Endothelial cell of umbilical vein (primary cell): ENCODE measurements around the gene CADPS.

Experiments
- CTCF ChIP-seq, 2 donors: IDR thresholded peaks; 1 replicate in 1 of 2; 2 replicates in 1 of 2; pipeline ENCODE4 v1.5.1; 2011; ENCODE audit warnings: low read length in 2 of 2, mild to moderate bottlenecking in 2 of 2, moderate library complexity in 2 of 2, control low read depth in 1 of 2, inconsistent platforms in 1 of 2, low read depth in 1 of 2; ENCODE audit not compliant: insufficient read depth in 1 of 2; ENCODE audit errors: extremely low read depth in 1 of 2
- EZH2 ChIP-seq: IDR thresholded peaks from 2 replicates; pipeline ENCODE4 v1.6.1; 2012; ENCODE audit warnings: borderline replicate concordance, low read depth, mild to moderate bottlenecking, moderate library complexity, low read length, inconsistent platforms; ENCODE audit not compliant: severe bottlenecking
- JUN ChIP-seq: IDR thresholded peaks from 2 replicates; pipeline ENCODE4 v1.6.1; 2011; ENCODE audit warnings: borderline replicate concordance, low read depth; ENCODE audit not compliant: insufficient read length, insufficient read depth
- POLR2A ChIP-seq: IDR thresholded peaks from 2 replicates; pipeline ENCODE4 v1.6.1; 2012; ENCODE audit warnings: low read depth, mild to moderate bottlenecking, control low read depth, low read length
- POLR2AphosphoS5 ChIP-seq: IDR thresholded peaks from 2 replicates; pipeline ENCODE4 v1.6.1; 2012; ENCODE audit warnings: low read depth, mild to moderate bottlenecking, control low read depth, low read length, moderate library complexity; ENCODE audit not compliant: insufficient read depth

GRCh38 chr3:62712746-62713145 lies 162.5 kb downstream of the CADPS start:
- TF ChIP-seq EZH2 (no peak), CTCF (IDR thresholded peaks at IDR 0.05; ENCODE audit: extremely low read depth in 1 of 2, insufficient read depth in 1 of 2, low read depth in 1 of 2, low read length in 2 of 2) (no peak), JUN (no peak), POLR2A (no peak), POLR2AphosphoS5 (no peak)
